Measurements from ENCODE around the gene TMEM39A.

Gene TMEM39A

DNA sequence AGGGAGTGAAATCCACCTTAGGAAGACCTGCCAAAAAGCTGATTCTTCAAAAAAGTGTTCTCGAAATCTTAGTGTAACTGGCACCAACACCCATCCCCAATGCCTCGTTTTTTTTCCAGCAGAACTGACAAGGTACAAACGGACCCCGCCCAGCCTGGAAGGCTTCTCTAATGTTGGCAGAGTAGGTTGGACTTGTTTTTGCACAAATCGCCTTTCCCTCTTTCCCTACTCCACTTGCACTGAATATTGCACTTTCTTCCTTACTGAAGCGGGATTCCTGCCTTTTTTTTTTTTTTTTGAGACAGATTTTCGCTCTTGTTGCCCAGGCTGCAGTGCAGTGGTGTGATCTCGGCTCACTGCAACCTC lies 34.4 kb upstream of the TMEM39A start:
- Histone ChIP-seq H3K18ac (ENCODE audit: low read depth in 1 of 2, low read length in 2 of 2) (peak overlapping the region in 1 of 2 experiments; percentile 49), H4K91ac (ENCODE audit: low read length) (no peak overlapping the region), H2AK5ac (ENCODE audit: low read length, severe bottlenecking) (no peak overlapping the region)

GRCh38 chr3:119494597-119494996 lies 31.2 kb upstream of the TMEM39A start:
- no peak overlapping the region for H4K8ac ChIP-seq (ENCODE audit: low read length)
- no peak overlapping the region for H2AFZ ChIP-seq (ENCODE audit: low read depth, low read length)
- no peaks in the 10 kb centered on the region for H3K9me3 ChIP-seq (ENCODE audit: control insufficient read depth, low read length)
- WGBS = 92% methylated on average over 1 of the region's 2 CpGs
- H3K4me3 ChIP-seq (ENCODE audit: insufficient read depth in 1 of 2, low read depth in 1 of 2, low read length in 2 of 2) = no peak overlapping the region
- no peak overlapping the region for H2BK5ac ChIP-seq (ENCODE audit: low read depth, low read length, poor library complexity, severe bottlenecking)
- no peak for DNase-seq
- no peak overlapping the region for H3K9ac ChIP-seq (ENCODE audit: low read length)
- peaks cover 5% of the 10 kb centered on the region for H3K4me1 ChIP-seq (ENCODE audit: control insufficient read depth, insufficient read depth, low read depth, low read length)
- H3K36me3 ChIP-seq (ENCODE audit: control insufficient read depth in 1 of 2, insufficient read depth in 2 of 2, low read depth in 1 of 2, low read length in 2 of 2) = peaks cover 3 to 26% of the 10 kb centered on the region in 2 experiments
- H3K23ac ChIP-seq (ENCODE audit: low read length in 2 of 2) = no peak overlapping the region
- no peaks in the 10 kb centered on the region for H3K27me3 ChIP-seq (ENCODE audit: control insufficient read depth in 1 of 2, insufficient read depth in 1 of 2, low read length in 2 of 2)
- no peak overlapping the region for H4K91ac ChIP-seq (ENCODE audit: low read length)
- H2BK15ac ChIP-seq (ENCODE audit: low read depth, poor library complexity, severe bottlenecking) = no peak overlapping the region
- H3K27ac ChIP-seq (ENCODE audit: low read length, poor library complexity, severe bottlenecking) = no peak overlapping the region
- no peak overlapping the region for H3K18ac ChIP-seq (ENCODE audit: low read depth in 1 of 2, low read length in 2 of 2)
- H2AK5ac ChIP-seq (ENCODE audit: low read length, severe bottlenecking) = no peak overlapping the region
- no peak overlapping the region for H3K4me2 ChIP-seq (ENCODE audit: low read length, poor library complexity, severe bottlenecking)
- peaks cover 6% of the 10 kb centered on the region for H3K79me1 ChIP-seq (replicated peaks; ENCODE audit: low read length, poor library complexity, severe bottlenecking)
- H2BK120ac ChIP-seq (ENCODE audit: low read depth, low read length) = no peak overlapping the region
- H3K4ac ChIP-seq (ENCODE audit: low read depth in 1 of 2, low read length in 2 of 2) = no peak overlapping the region
- H3K14ac ChIP-seq (ENCODE audit: low read length in 2 of 2) = no peak overlapping the region
- no peak overlapping the region for H2BK12ac ChIP-seq (ENCODE audit: low read length in 2 of 2)

More for the DNA sequence above, 34.4 kb upstream of the TMEM39A start:
- H2BK5ac ChIP-seq (ENCODE audit: low read depth, low read length, poor library complexity, severe bottlenecking) = peak overlapping the region; percentile 31
- H3K27me3 ChIP-seq (ENCODE audit: control insufficient read depth in 1 of 2, insufficient read depth in 1 of 2, low read length in 2 of 2) = no peaks in the 10 kb centered on the region
- H3K9me3 ChIP-seq (ENCODE audit: control insufficient read depth, low read length) = no peaks in the 10 kb centered on the region
- H2BK12ac ChIP-seq (ENCODE audit: low read length in 2 of 2) = no peak overlapping the region
- peaks cover 3 to 17% of the 10 kb centered on the region in 2 experiments for H3K36me3 ChIP-seq (ENCODE audit: control insufficient read depth in 1 of 2, insufficient read depth in 2 of 2, low read depth in 1 of 2, low read length in 2 of 2)
- peak overlapping the region; percentile 74 for H3K4me2 ChIP-seq (ENCODE audit: low read length, poor library complexity, severe bottlenecking)
- H2BK15ac ChIP-seq (ENCODE audit: low read depth, poor library complexity, severe bottlenecking) = no peak overlapping the region
- H3K14ac ChIP-seq (ENCODE audit: low read length in 2 of 2) = no peak overlapping the region
- H3K79me1 ChIP-seq (replicated peaks; ENCODE audit: low read length, poor library complexity, severe bottlenecking) = peaks cover 6% of the 10 kb centered on the region
- peak overlapping the region; percentile 100 for H3K9ac ChIP-seq (ENCODE audit: low read length)
- peak overlapping the region; percentile 89 to 100 for H3K4me3 ChIP-seq (ENCODE audit: insufficient read depth in 1 of 2, low read depth in 1 of 2, low read length in 2 of 2)
- peaks cover 6% of the 10 kb centered on the region for H3K4me1 ChIP-seq (ENCODE audit: control insufficient read depth, insufficient read depth, low read depth, low read length)
- H3K4ac ChIP-seq (ENCODE audit: low read depth in 1 of 2, low read length in 2 of 2) = peak overlapping the region in 1 of 2 experiments; percentile 79
- DNase-seq = peak; percentile 42
- no peak overlapping the region for H2BK120ac ChIP-seq (ENCODE audit: low read depth, low read length)
- no peak overlapping the region for H2AFZ ChIP-seq (ENCODE audit: low read depth, low read length)
- WGBS = 5% methylated on average over 8 of the region's 8 CpGs
- peak overlapping the region; percentile 71 for H3K27ac ChIP-seq (ENCODE audit: low read length, poor library complexity, severe bottlenecking)
- H3K23ac ChIP-seq (ENCODE audit: low read length in 2 of 2) = no peak overlapping the region
- peak overlapping the region; percentile 75 for H4K8ac ChIP-seq (ENCODE audit: low read length)

DNA sequence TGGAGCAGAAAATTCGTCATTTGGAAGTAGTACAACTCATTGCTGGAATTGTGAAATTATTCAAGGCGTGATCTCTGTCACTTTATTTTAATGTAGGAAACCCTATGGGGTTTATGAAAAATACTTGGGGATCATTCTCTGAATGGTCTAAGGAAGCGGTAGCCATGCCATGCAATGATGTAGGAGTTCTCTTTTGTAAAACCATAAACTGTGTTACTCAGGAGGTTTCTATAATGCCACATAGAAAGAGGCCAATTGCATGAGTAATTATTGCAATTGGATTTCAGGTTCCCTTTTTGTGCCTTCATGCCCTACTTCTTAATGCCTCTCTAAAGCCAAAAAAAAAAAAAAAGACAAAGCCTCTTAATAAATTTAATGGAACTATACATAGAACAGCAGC lies 29.4 kb upstream of the TMEM39A start:
- H2BK12ac ChIP-seq (ENCODE audit: low read length in 2 of 2) = no peak overlapping the region
- no peak overlapping the region for H2AK5ac ChIP-seq (ENCODE audit: low read length, severe bottlenecking)
- no peak overlapping the region for H4K8ac ChIP-seq (ENCODE audit: low read length)
- no peak for DNase-seq
- H3K4ac ChIP-seq (ENCODE audit: low read depth in 1 of 2, low read length in 2 of 2) = no peak overlapping the region
- H3K18ac ChIP-seq (ENCODE audit: low read depth in 1 of 2, low read length in 2 of 2) = no peak overlapping the region
- H3K79me1 ChIP-seq (replicated peaks; ENCODE audit: low read length, poor library complexity, severe bottlenecking) = peaks cover 1% of the 10 kb centered on the region
- 97% methylated on average over 3 of the region's 3 CpGs for WGBS
- no peaks in the 10 kb centered on the region for H3K4me1 ChIP-seq (ENCODE audit: control insufficient read depth, insufficient read depth, low read depth, low read length)
- peaks cover 7 to 39% of the 10 kb centered on the region in 2 experiments for H3K36me3 ChIP-seq (ENCODE audit: control insufficient read depth in 1 of 2, insufficient read depth in 2 of 2, low read depth in 1 of 2, low read length in 2 of 2)
- no peak overlapping the region for H3K4me2 ChIP-seq (ENCODE audit: low read length, poor library complexity, severe bottlenecking)
- H3K14ac ChIP-seq (ENCODE audit: low read length in 2 of 2) = no peak overlapping the region
- no peak overlapping the region for H3K27ac ChIP-seq (ENCODE audit: low read length, poor library complexity, severe bottlenecking)
- no peak overlapping the region for H2BK15ac ChIP-seq (ENCODE audit: low read depth, poor library complexity, severe bottlenecking)
- no peak overlapping the region for H4K91ac ChIP-seq (ENCODE audit: low read length)
- H3K4me3 ChIP-seq (ENCODE audit: insufficient read depth in 1 of 2, low read depth in 1 of 2, low read length in 2 of 2) = no peak overlapping the region
- no peak overlapping the region for H3K23ac ChIP-seq (ENCODE audit: low read length in 2 of 2)
- no peaks in the 10 kb centered on the region for H3K9me3 ChIP-seq (ENCODE audit: control insufficient read depth, low read length)
- H2AFZ ChIP-seq (ENCODE audit: low read depth, low read length) = no peak overlapping the region
- H3K9ac ChIP-seq (ENCODE audit: low read length) = no peak overlapping the region
- H2BK120ac ChIP-seq (ENCODE audit: low read depth, low read length) = no peak overlapping the region
- no peaks in the 10 kb centered on the region for H3K27me3 ChIP-seq (ENCODE audit: control insufficient read depth in 1 of 2, insufficient read depth in 1 of 2, low read length in 2 of 2)
- H2BK5ac ChIP-seq (ENCODE audit: low read depth, low read length, poor library complexity, severe bottlenecking) = no peak overlapping the region

GRCh38 chr3:119492128-119492527 lies 28.7 kb upstream of the TMEM39A start:
- no peak overlapping the region for H3K4me2 ChIP-seq (ENCODE audit: low read length, poor library complexity, severe bottlenecking)
- no peak overlapping the region for H2BK15ac ChIP-seq (ENCODE audit: low read depth, poor library complexity, severe bottlenecking)
- H2AK5ac ChIP-seq (ENCODE audit: low read length, severe bottlenecking) = no peak overlapping the region
- H3K9me3 ChIP-seq (ENCODE audit: control insufficient read depth, low read length) = no peaks in the 10 kb centered on the region
- H3K27ac ChIP-seq (ENCODE audit: low read length, poor library complexity, severe bottlenecking) = no peak overlapping the region
- H3K14ac ChIP-seq (ENCODE audit: low read length in 2 of 2) = no peak overlapping the region
- no peak overlapping the region for H3K9ac ChIP-seq (ENCODE audit: low read length)
- peaks cover 1% of the 10 kb centered on the region for H3K79me1 ChIP-seq (replicated peaks; ENCODE audit: low read length, poor library complexity, severe bottlenecking)
- H4K8ac ChIP-seq (ENCODE audit: low read length) = no peak overlapping the region
- H3K4ac ChIP-seq (ENCODE audit: low read depth in 1 of 2, low read length in 2 of 2) = no peak overlapping the region
- peaks cover 7 to 42% of the 10 kb centered on the region in 2 experiments for H3K36me3 ChIP-seq (ENCODE audit: control insufficient read depth in 1 of 2, insufficient read depth in 2 of 2, low read depth in 1 of 2, low read length in 2 of 2)
- no peak overlapping the region for H3K4me3 ChIP-seq (ENCODE audit: insufficient read depth in 1 of 2, low read depth in 1 of 2, low read length in 2 of 2)
- 93% methylated on average over 1 of the region's 2 CpGs for WGBS
- no peak overlapping the region for H2BK120ac ChIP-seq (ENCODE audit: low read depth, low read length)
- no peak for DNase-seq
- no peak overlapping the region for H2BK5ac ChIP-seq (ENCODE audit: low read depth, low read length, poor library complexity, severe bottlenecking)
- no peak overlapping the region for H2AFZ ChIP-seq (ENCODE audit: low read depth, low read length)
- H2BK12ac ChIP-seq (ENCODE audit: low read length in 2 of 2) = no peak overlapping the region
- no peak overlapping the region for H3K18ac ChIP-seq (ENCODE audit: low read depth in 1 of 2, low read length in 2 of 2)
- H3K23ac ChIP-seq (ENCODE audit: low read length in 2 of 2) = no peak overlapping the region
- no peak overlapping the region for H4K91ac ChIP-seq (ENCODE audit: low read length)
- no peaks in the 10 kb centered on the region for H3K27me3 ChIP-seq (ENCODE audit: control insufficient read depth in 1 of 2, insufficient read depth in 1 of 2, low read length in 2 of 2)
- H3K4me1 ChIP-seq (ENCODE audit: control insufficient read depth, insufficient read depth, low read depth, low read length) = no peaks in the 10 kb centered on the region
